Ishikawa (cell line): Measurements from ENCODE around the gene UBN1.

Experiments used
- CEBPB ChIP-seq: IDR thresholded peaks from 2 replicates; pipeline ENCODE4 v1.6.1; 2012
- CREB1 ChIP-seq: IDR thresholded peaks from 2 replicates; pipeline ENCODE4 v1.6.1; 2012; ENCODE audit warnings: low read depth
- EGR1 ChIP-seq: IDR thresholded peaks from 2 replicates; pipeline ENCODE4 v1.6.1; 2012
- EP300 ChIP-seq: IDR thresholded peaks from 2 replicates; pipeline ENCODE4 v1.6.1; 2012; ENCODE audit warnings: borderline replicate concordance
- FOXM1 ChIP-seq: IDR thresholded peaks from 2 replicates; pipeline ENCODE4 v1.6.1; 2012; ENCODE audit warnings: low read depth, borderline replicate concordance
- MAX ChIP-seq: IDR thresholded peaks from 2 replicates; pipeline ENCODE4 v1.6.1; 2012
- NFIC ChIP-seq: IDR thresholded peaks from 2 replicates; pipeline ENCODE4 v1.6.1; 2012
- RAD21 ChIP-seq: IDR thresholded peaks from 2 replicates; pipeline ENCODE4 v1.6.1; 2012; ENCODE audit warnings: low read depth
- REST ChIP-seq: IDR thresholded peaks from 2 replicates; pipeline ENCODE4 v1.6.1; 2012; ENCODE audit warnings: low read depth, mild to moderate bottlenecking
- TAF1 ChIP-seq: IDR thresholded peaks from 2 replicates; pipeline ENCODE4 v1.6.1; 2012; ENCODE audit warnings: low read depth, mild to moderate bottlenecking
- TCF12 ChIP-seq: IDR thresholded peaks from 2 replicates; pipeline ENCODE4 v1.6.1; 2012; ENCODE audit warnings: low read depth
- TEAD4 ChIP-seq: IDR thresholded peaks from 2 replicates; pipeline ENCODE4 v1.6.1; 2012
- USF1 ChIP-seq: IDR thresholded peaks from 2 replicates; pipeline ENCODE4 v1.6.1; 2012
- YY1 ChIP-seq: IDR thresholded peaks from 2 replicates; pipeline ENCODE4 v1.6.1; 2012; ENCODE audit warnings: low read depth
- ZBTB7A ChIP-seq: IDR thresholded peaks from 2 replicates; pipeline ENCODE4 v1.6.1; 2012; ENCODE audit warnings: low read depth

UBN1 gene

GRCh38 chr16:4924593-4925292 is 77.5 kb downstream of the UBN1 start:
- TF ChIP-seq EGR1 (0 out of 2 replicates have a peak, but pooled peaks have one; percentile 10), RAD21 (peak; percentile 43), USF1 (peak; percentile 49), TAF1 (peak; percentile 49; the same call in 1 of the 2 replicates), REST (peak; percentile 43; the same call in 1 of the 2 replicates), ZBTB7A (peak; percentile 67; the same call in 1 of the 2 replicates), CREB1 (no peak), TCF12 (peak; percentile 99), EP300 (peak; percentile 95), MAX (peak; percentile 84), YY1 (peak; percentile 71), TEAD4 (peak; percentile 100), NFIC (peak; percentile 99), FOXM1 (peak; percentile 89), CEBPB (peak; percentile 88)

- TF ChIP-seq YY1 (peak; percentile 1; the same call in 1 of the 2 replicates), FOXM1 (no peak), RAD21 (no peak), TAF1 (0 out of 2 replicates have a peak, but pooled peaks have one; percentile 6), REST (no peak)
These were observed 78.0 kb downstream of the UBN1 start for GRCh38 chr16:4925293-4925607.

GRCh38 chr16:4925791-4926190 is 78.5 kb downstream of the UBN1 start:
- TF ChIP-seq CREB1 (no peak), ZBTB7A (no peak), EGR1 (no peak), TEAD4 (no peak), REST (no peak), NFIC (no peak), USF1 (no peak), YY1 (no peak)

- TF ChIP-seq RAD21 (no peak), MAX (no peak), CEBPB (no peak), CREB1 (no peak), TAF1 (no peak), TCF12 (no peak), ZBTB7A (no peak), NFIC (no peak), EP300 (no peak), FOXM1 (no peak), EGR1 (no peak), REST (no peak), YY1 (no peak)
These were observed 79.6 kb downstream of the UBN1 start for GRCh38 chr16:4926928-4927327.
